Natural killer cell (primary cell): ENCODE data around the gene PAX4. TPM values are rescaled to one million over a fixed set of nuclear protein-coding genes. Genes with fewer than 3 reads are reported as not detected.

Source experiments
- ATAC-seq, 3 donors: fragments of 150-1000 bp in 2 of 3; fragments of 200-7000 bp in 1 of 3; cut with Tn5 transposase; 1 replicate in 1 of 3; 2 replicates in 2 of 3; pipeline ENCODE4 v1.10.0; 2021; ENCODE audit warnings: mild to moderate bottlenecking in 2 of 3, moderate library complexity in 2 of 3
- DNase-seq, 2 donors: peaks; one replicate each; pipeline versions ENCODE4 v3.0.0 to v3.0.0-alpha.2; 2013 to 2021; ENCODE audit warnings: mixed read lengths in 1 of 2
- H3K27ac ChIP-seq: one replicate; pipeline ENCODE4 v1.5.1; 2013; ENCODE audit warnings: mild to moderate bottlenecking, low read length
- H3K27me3 ChIP-seq: one replicate; pipeline ENCODE4 v1.6.1; 2013; ENCODE audit warnings: low read length; ENCODE audit not compliant: control insufficient read depth, insufficient read depth
- H3K36me3 ChIP-seq: one replicate; pipeline ENCODE4 v1.6.1; 2013; ENCODE audit warnings: low read length; ENCODE audit not compliant: control insufficient read depth, insufficient read depth
- H3K4me1 ChIP-seq: one replicate; pipeline ENCODE4 v1.6.1; 2013; ENCODE audit warnings: low read length; ENCODE audit not compliant: control insufficient read depth, insufficient read depth
- H3K4me3 ChIP-seq: one replicate; pipeline ENCODE4 v1.5.1; 2013; ENCODE audit warnings: low read length
- H3K9me3 ChIP-seq: one replicate; pipeline ENCODE4 v1.6.1; 2013; ENCODE audit warnings: low read length; ENCODE audit not compliant: control insufficient read depth, insufficient read depth
- H3K27ac Mint-ChIP-seq, 2 donors: one replicate each; pipeline ENCODE4 v1.8.0; 2022; ENCODE audit warnings: mild to moderate bottlenecking in 2 of 2, mixed read lengths in 2 of 2, moderate library complexity in 1 of 2
- H3K27me3 Mint-ChIP-seq, 2 donors: one replicate each; pipeline ENCODE4 v1.8.0; 2022; ENCODE audit warnings: low read depth in 2 of 2, mixed read lengths in 2 of 2
- H3K36me3 Mint-ChIP-seq: one replicate; pipeline ENCODE4 v1.8.0; 2022; ENCODE audit warnings: mixed read lengths
- H3K4me1 Mint-ChIP-seq, 2 donors: one replicate each; pipeline ENCODE4 v1.8.0; 2022; ENCODE audit warnings: mixed read lengths in 2 of 2
- H3K4me3 Mint-ChIP-seq: one replicate; pipeline ENCODE4 v1.8.0; 2022; ENCODE audit warnings: mild to moderate bottlenecking, moderate library complexity, mixed read lengths
- H3K9me3 Mint-ChIP-seq, 2 donors: one replicate each; pipeline ENCODE4 v1.8.0; 2022; ENCODE audit warnings: mixed read lengths in 2 of 2
- CTCF ChIP-seq: fragments of 200-600 bp; IDR thresholded peaks from one replicate; pipeline ENCODE4 v1.8.0; 2022; ENCODE audit warnings: antibody characterized with exemption
- WGBS: methylation state at CpG from one replicate; pipeline ENCODE4 v1.1.7; 2013; ENCODE audit warnings: missing lambda C conversion rate; ENCODE audit not compliant: insufficient coverage; 5-methylcytosine and 5-hydroxymethylcytosine counted together
- intact Hi-C: fragments of 100-400 bp; cut with micrococcal nuclease; formaldehyde crosslinking; loops from one replicate; pipeline ENCODE4 v1.14.2; 2022
- total RNA-seq, 4 donors: library from RNA; stranded (reverse); fragments of 120-200 nt in 1 of 4; gene quantifications; one replicate each; pipeline versions ENCODE4 v1.2.3 to v1.2.4, GENCODE V29; 2013 to 2022

The PAX4 gene
- total RNA-seq, 3 donors from 2014 or later (not counting 1 experiment from before 2014, with no cell fraction given), result not detected

- intact Hi-C loops, result no loop called here
- no peaks in the 10 kb centered on the region for H3K9me3 ChIP-seq
- no peak for DNase-seq
- H3K27me3 Mint-ChIP-seq, result peaks cover 4 to 15% of the 10 kb centered on the region in 2 donors
- H3K4me3 Mint-ChIP-seq, result no peak overlapping the region
- H3K36me3 ChIP-seq, result no peaks in the 10 kb centered on the region
- H3K27ac ChIP-seq, result no peak overlapping the region
- H3K27ac Mint-ChIP-seq, result no peak overlapping the region
- H3K4me1 Mint-ChIP-seq, result no peaks in the 10 kb centered on the region
- no peak overlapping the region for H3K4me3 ChIP-seq
- no peaks in the 10 kb centered on the region for H3K36me3 Mint-ChIP-seq
- no peak for ATAC-seq
- 91% methylated on average over 5 of the region's 6 CpGs for WGBS
- no peaks in the 10 kb centered on the region for H3K4me1 ChIP-seq
- no peaks in the 10 kb centered on the region for H3K9me3 Mint-ChIP-seq
- TF ChIP-seq CTCF, result no peak
- no peaks in the 10 kb centered on the region for H3K27me3 ChIP-seq
Observed at GRCh38 chr7:127608446-127608845, 9.5 kb downstream of the PAX4 start.

GRCh38 chr7:127600885-127601284, 17.1 kb downstream of the PAX4 start:
- DNase-seq, result no peak
- Mint-ChIP-seq H3K4me1 (no peaks in the 10 kb centered on the region), H3K9me3 (no peaks in the 10 kb centered on the region), H3K27ac (no peak overlapping the region), H3K36me3 (no peaks in the 10 kb centered on the region), H3K27me3 (no peaks in the 10 kb centered on the region), H3K4me3 (no peak overlapping the region)
- Histone ChIP-seq H3K4me3 (no peak overlapping the region), H3K4me1 (no peaks in the 10 kb centered on the region), H3K9me3 (no peaks in the 10 kb centered on the region), H3K27ac (no peak overlapping the region), H3K27me3 (no peaks in the 10 kb centered on the region), H3K36me3 (no peaks in the 10 kb centered on the region)
- intact Hi-C loops, result no loop called here
- no peak for TF ChIP-seq CTCF
- ATAC-seq, result no peak
- WGBS, result 86% methylated on average over 3 of the region's 3 CpGs

GRCh38 chr7:127598318-127598717, 19.6 kb downstream of the PAX4 start:
- Mint-ChIP-seq H3K4me3 (no peak overlapping the region), H3K36me3 (no peaks in the 10 kb centered on the region), H3K27ac (no peak overlapping the region), H3K27me3 (no peaks in the 10 kb centered on the region), H3K9me3 (no peaks in the 10 kb centered on the region), H3K4me1 (no peaks in the 10 kb centered on the region)
- TF ChIP-seq CTCF, result no peak
- no peak for ATAC-seq
- Histone ChIP-seq H3K4me3 (no peak overlapping the region), H3K27me3 (no peaks in the 10 kb centered on the region), H3K9me3 (no peaks in the 10 kb centered on the region), H3K36me3 (no peaks in the 10 kb centered on the region), H3K4me1 (no peaks in the 10 kb centered on the region), H3K27ac (no peak overlapping the region)
- intact Hi-C loops, result no loop called here
- WGBS, result 80% methylated on average over 6 of the region's 6 CpGs
- DNase-seq, result peak in 1 of 2 donors; percentile 20

GRCh38 chr7:127595737-127596136, 22.2 kb downstream of the PAX4 start:
- H3K27ac ChIP-seq, result no peak overlapping the region
- no peaks in the 10 kb centered on the region for H3K36me3 Mint-ChIP-seq
- H3K4me1 Mint-ChIP-seq, result peaks cover 0 to 6% of the 10 kb centered on the region in 2 donors
- H3K27me3 Mint-ChIP-seq, result no peaks in the 10 kb centered on the region
- no peaks in the 10 kb centered on the region for H3K9me3 Mint-ChIP-seq
- DNase-seq (no peak), ATAC-seq (no peak)
- H3K27me3 ChIP-seq, result no peaks in the 10 kb centered on the region
- no peak overlapping the region for H3K27ac Mint-ChIP-seq
- intact Hi-C loops, result no loop called here
- 97% methylated on average over 3 of the region's 5 CpGs for WGBS
- no peak overlapping the region for H3K4me3 ChIP-seq
- no peak overlapping the region for H3K4me3 Mint-ChIP-seq
- TF ChIP-seq CTCF, result no peak
- H3K36me3 ChIP-seq, result peaks cover 11% of the 10 kb centered on the region
- H3K9me3 ChIP-seq, result no peaks in the 10 kb centered on the region
- H3K4me1 ChIP-seq, result no peaks in the 10 kb centered on the region
